Measurements from ENCODE around the gene JAK3.

The JAK3 gene

GRCh38 chr19:17775245-17775927, 72.4 kb downstream of the JAK3 start:
- Histone ChIP-seq H3K4me1 (ENCODE audit: control insufficient read depth, insufficient read depth, low read length) (peaks cover 15% of the 10 kb centered on the region), H3K4me3 (ENCODE audit: low read length) (no peak overlapping the region), H3K9me3 (ENCODE audit: control insufficient read depth, low read length) (no peaks in the 10 kb centered on the region), H3K9ac (ENCODE audit: low read length) (no peak overlapping the region), H3K36me3 (ENCODE audit: control insufficient read depth, insufficient read depth, low read length) (no peaks in the 10 kb centered on the region), H3K27me3 (ENCODE audit: control insufficient read depth, insufficient read depth, low read length) (no peaks in the 10 kb centered on the region)
